Heart right ventricle (tissue), 16 donors: ENCODE measurements around the gene RENBP. TPM values are rescaled to one million over a fixed set of nuclear protein-coding genes. Genes with fewer than 3 reads are reported as not detected.

Source experiments
- ATAC-seq, 8 donors: fragments of 200-7000 bp; cut with Tn5 transposase; one replicate each; pipeline ENCODE4 v1.9.1; 2020; ENCODE audit warnings: mild to moderate bottlenecking in 8 of 8, moderate library complexity in 8 of 8, moderate number of reproducible peaks in 1 of 8
- DNase-seq, 2 donors: peaks; one replicate each; pipeline ENCODE4 v3.0.0-alpha.2; 2020
- H3K27ac ChIP-seq, 10 donors: fragments of 200-600 bp; sonication (generic) in 2 of 10; one replicate each; pipeline versions ENCODE4 v1.5.0 to v1.8.0; 2020 to 2022; ENCODE audit warnings: mild to moderate bottlenecking in 3 of 10
- H3K27me3 ChIP-seq, 7 donors: fragments of 200-600 bp; one replicate each; pipeline ENCODE4 v1.8.0; 2021 to 2022; ENCODE audit warnings: mild to moderate bottlenecking in 2 of 7
- H3K36me3 ChIP-seq, 9 donors: fragments of 200-600 bp; sonication (generic) in 1 of 9; one replicate each; pipeline versions ENCODE4 v1.5.0 to v1.8.0; 2020 to 2022; ENCODE audit warnings: mild to moderate bottlenecking in 2 of 9
- H3K4me1 ChIP-seq, 9 donors: fragments of 200-600 bp; sonication (generic) in 1 of 9; one replicate each; pipeline versions ENCODE4 v1.5.0 to v1.8.0; 2020 to 2022; ENCODE audit warnings: mild to moderate bottlenecking in 4 of 9
- H3K4me3 ChIP-seq, 10 donors: fragments of 200-600 bp; sonication (generic) in 2 of 10; one replicate each; pipeline versions ENCODE4 v1.5.0 to v1.8.0; 2020 to 2022; ENCODE audit warnings: mild to moderate bottlenecking in 7 of 10, moderate library complexity in 2 of 10
- H3K9me3 ChIP-seq, 11 donors: fragments of 200-600 bp in 10 of 11; sonication (generic) in 2 of 11; one replicate each; pipeline versions ENCODE4 v1.5.0 to v1.8.0; 2013 to 2022; ENCODE audit warnings: mild to moderate bottlenecking in 2 of 11, control low read depth in 1 of 11, moderate library complexity in 1 of 11
- WGBS, 2 donors: extraction: QIAGEN DNeasy Blood & Tissue Kit; methylation state at CpG; one replicate each; pipeline ENCODE4 v1.1.7; 2013; ENCODE audit warnings: inconsistent platforms in 1 of 2; 5-methylcytosine and 5-hydroxymethylcytosine counted together
- intact Hi-C, 10 donors: fragments of 100-400 bp; cut with DNase I; formaldehyde crosslinking; loops; one replicate each; pipeline versions ENCODE4 v1.11.1 to v1.14.2; 2022
- polyA plus RNA-seq, 2 donors: library from polyadenylated mRNA; stranded (reverse); fragments of 200-250 nt; gene quantifications; one replicate each; pipeline ENCODE4 v1.2.3, GENCODE V29; 2013
- total RNA-seq, 10 donors: library from RNA; stranded (reverse); fragmentation: NEBNext Ultra II Directional in 3 of 10; extraction: Animal tissue kit (Norgen Biotek cat#: 25700) in 3 of 10; gene quantifications; one replicate each; pipeline versions ENCODE4 v1.2.1 to v1.2.4, GENCODE V29; 2021 to 2023
- TF ChIP-seq, protein P1 (sequence below), 9 donors: fragments of 200-600 bp; sonication (generic) in 2 of 9; IDR thresholded peaks; one replicate each; pipeline versions ENCODE4 v1.5.0 to v1.8.0; 2021 to 2022; ENCODE audit warnings: antibody characterized with exemption in 9 of 9, mild to moderate bottlenecking in 5 of 9, moderate library complexity in 1 of 9
- donor health status: Arrhythmogenic right ventricular cardiomyopathy.
- donor health status: ischemic (EF 13 %, LVEDD 7.1; RV severe dilation, severe dysfunction).
- donor health status: healthy with polysubstance abuse.
- donor health status: DM: no; HTN: yes; CAD: no.
- donor health status: DM: no; HTN: no; CAD: no.
- donor health status: ischemic (EF 25% LVEDD 6.9; RV normal size, moderate dysfunction).
- donor health status: ischemic (EF 25% LVEDD 5.7; RV mildly dilated, moderate dysfunction).
- donor health status: healthy.
- donor health status: DM: yes; HTN: yes; CAD: no.
- donor health status: Ischemic cardiomyopathy.
- donor health status: ischemic (EF 35%, LVEDD 5.7; RV mildly dilated, moderate dysfunction).
- donor health status: nonischemic (EF 11% LVEDD 7.7; RV severe dilation, severe dysfunction).
- donor health status: DM: yes; HTN: yes; CAD: no.
- donor health status: PGD.
- donor health status: ischemic (EF 29% LVEDD 5.4; RV normal size, mild dysfunction).
- donor health status: nonischemic (EF 23%, LVEDD 6.1; RV moderate dilation, normal function).

The RENBP gene
- total and polyA plus RNA-seq, 12 donors, result 6.0 to 17.0 (median 9.6) TPM

DNA sequence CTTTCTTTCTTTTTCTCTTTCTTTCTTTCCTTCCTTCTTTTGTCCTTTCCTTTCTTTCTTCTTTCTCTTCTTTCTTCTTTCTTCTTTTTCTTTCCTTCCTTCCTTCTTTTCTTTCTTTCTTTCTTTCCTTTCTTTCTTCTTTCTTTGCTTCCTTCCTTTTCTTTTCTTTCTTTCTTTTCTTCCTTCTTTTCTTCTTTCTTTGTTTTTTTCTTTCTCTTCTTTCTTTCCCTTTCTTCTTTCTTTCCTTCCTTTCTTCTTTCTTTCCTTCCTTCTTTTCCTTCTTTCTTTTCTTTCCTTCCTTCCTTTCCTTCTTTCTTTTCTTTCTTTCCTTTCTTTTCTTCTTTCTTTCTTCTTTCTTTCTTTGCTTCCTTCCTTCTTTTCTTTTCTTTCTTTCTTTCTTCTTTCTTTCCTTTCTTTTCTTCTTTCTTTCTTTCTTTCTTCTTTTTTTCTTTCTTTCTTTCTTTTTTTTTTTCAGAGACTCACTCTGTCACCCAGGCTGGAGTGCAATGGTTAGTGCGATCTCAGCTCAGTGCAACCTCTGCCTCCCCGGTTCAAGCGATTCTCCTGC, 46.7 kb upstream of the RENBP start:
- intact Hi-C loops, result no loop called here
- WGBS, 2 donors, result 98% methylated on average over 3 of the region's 3 CpGs

DNA sequence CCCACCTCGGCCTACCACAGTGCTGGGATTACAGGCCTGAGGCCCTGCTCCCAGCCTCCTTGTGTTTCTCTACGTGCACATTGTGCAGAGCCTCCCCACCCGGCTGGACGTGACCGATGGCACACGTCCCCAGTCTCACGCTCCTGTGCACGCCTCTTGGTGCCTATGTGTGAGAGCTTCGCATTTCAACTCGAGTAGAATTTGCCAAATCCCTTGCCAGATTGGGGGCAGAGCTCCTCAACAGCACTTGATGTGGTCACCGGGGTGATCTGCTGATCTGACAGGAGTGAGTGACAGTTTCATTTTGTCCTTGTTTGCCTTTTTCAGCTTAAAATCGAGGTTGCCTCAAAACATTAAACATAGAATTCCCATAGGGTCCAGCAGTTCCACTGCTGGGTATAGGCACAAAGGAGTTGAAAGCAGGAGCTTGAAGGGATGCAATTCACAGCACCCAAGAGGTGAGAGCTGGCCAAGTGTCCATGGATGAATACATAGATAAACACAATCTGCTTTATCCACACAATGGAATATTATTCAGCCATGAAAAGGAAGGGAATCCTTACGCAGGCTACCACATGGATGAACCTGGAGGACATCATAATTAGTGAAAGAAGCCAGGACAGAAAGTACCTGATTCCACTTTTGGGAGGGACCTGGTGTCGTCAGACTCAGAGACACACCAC, 45.7 kb upstream of the RENBP start:
- intact Hi-C loops, result no loop called here
- Histone ChIP-seq H3K36me3 (no peaks in the 10 kb centered on the region), H3K9me3 (peaks cover 0 to 3% (median 0%) of the 10 kb centered on the region in 11 donors), H3K4me3 (no peak overlapping the region), H3K27me3 (peaks cover 0 to 64% (median 0%) of the 10 kb centered on the region in 7 donors), H3K4me1 (peaks cover 0 to 4% (median under 1%) of the 10 kb centered on the region in 9 donors), H3K27ac (no peak overlapping the region)
- ATAC-seq, result no peak
- TF ChIP-seq, protein P1, sequence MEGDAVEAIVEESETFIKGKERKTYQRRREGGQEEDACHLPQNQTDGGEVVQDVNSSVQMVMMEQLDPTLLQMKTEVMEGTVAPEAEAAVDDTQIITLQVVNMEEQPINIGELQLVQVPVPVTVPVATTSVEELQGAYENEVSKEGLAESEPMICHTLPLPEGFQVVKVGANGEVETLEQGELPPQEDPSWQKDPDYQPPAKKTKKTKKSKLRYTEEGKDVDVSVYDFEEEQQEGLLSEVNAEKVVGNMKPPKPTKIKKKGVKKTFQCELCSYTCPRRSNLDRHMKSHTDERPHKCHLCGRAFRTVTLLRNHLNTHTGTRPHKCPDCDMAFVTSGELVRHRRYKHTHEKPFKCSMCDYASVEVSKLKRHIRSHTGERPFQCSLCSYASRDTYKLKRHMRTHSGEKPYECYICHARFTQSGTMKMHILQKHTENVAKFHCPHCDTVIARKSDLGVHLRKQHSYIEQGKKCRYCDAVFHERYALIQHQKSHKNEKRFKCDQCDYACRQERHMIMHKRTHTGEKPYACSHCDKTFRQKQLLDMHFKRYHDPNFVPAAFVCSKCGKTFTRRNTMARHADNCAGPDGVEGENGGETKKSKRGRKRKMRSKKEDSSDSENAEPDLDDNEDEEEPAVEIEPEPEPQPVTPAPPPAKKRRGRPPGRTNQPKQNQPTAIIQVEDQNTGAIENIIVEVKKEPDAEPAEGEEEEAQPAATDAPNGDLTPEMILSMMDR (IDR thresholded peaks at IDR 0.05), result no peak
- WGBS, 2 donors, result 94 to 97% methylated on average over 13 to 14 of the region's 14 CpGs
- DNase-seq, result no peak

More for the DNA sequence above, 46.7 kb upstream of the RENBP start:
- Histone ChIP-seq H3K4me1 (no peaks in the 10 kb centered on the region), H3K9me3 (peaks cover 0 to 3% (median 0%) of the 10 kb centered on the region in 11 donors), H3K36me3 (no peaks in the 10 kb centered on the region), H3K4me3 (no peak overlapping the region), H3K27me3 (peaks cover 0 to 67% (median 0%) of the 10 kb centered on the region in 7 donors), H3K27ac (no peak overlapping the region)
- DNase-seq, result no peak
- no peak for ATAC-seq
- TF ChIP-seq, protein P1 (IDR thresholded peaks at IDR 0.05), result no peak

DNA sequence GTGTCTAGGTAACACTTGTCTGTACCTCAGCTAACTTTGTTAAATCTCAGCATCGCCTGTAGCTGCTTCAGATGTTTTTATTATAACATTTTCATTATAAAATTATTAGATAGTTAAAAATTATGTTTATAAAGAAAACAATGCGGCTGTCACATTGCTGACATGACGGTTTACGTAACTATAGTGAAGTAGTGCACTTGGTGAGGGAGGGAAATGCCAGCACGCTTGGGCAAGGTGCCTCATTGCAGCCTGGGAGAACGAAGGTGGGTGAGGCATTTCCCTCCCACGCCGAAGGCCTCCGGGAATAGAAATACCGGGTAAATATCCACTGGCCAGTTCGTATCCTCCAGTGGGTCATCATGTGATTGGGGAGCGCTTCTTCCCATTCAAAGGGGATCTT, 44.0 kb upstream of the RENBP start:
- Histone ChIP-seq H3K4me1 (peaks cover 0 to 20% (median 4%) of the 10 kb centered on the region in 9 donors), H3K4me3 (no peak overlapping the region), H3K27ac (no peak overlapping the region), H3K9me3 (peaks cover 0 to 3% (median 0%) of the 10 kb centered on the region in 11 donors), H3K27me3 (peaks cover 0 to 74% (median 0%) of the 10 kb centered on the region in 7 donors), H3K36me3 (no peaks in the 10 kb centered on the region)
- WGBS, 2 donors, result 82 to 86% methylated on average over 12 of the region's 12 CpGs
- ATAC-seq, result no peak
- intact Hi-C loops, result no loop called here
- TF ChIP-seq, protein P1 (IDR thresholded peaks at IDR 0.05), result no peak
- no peak for DNase-seq

DNA sequence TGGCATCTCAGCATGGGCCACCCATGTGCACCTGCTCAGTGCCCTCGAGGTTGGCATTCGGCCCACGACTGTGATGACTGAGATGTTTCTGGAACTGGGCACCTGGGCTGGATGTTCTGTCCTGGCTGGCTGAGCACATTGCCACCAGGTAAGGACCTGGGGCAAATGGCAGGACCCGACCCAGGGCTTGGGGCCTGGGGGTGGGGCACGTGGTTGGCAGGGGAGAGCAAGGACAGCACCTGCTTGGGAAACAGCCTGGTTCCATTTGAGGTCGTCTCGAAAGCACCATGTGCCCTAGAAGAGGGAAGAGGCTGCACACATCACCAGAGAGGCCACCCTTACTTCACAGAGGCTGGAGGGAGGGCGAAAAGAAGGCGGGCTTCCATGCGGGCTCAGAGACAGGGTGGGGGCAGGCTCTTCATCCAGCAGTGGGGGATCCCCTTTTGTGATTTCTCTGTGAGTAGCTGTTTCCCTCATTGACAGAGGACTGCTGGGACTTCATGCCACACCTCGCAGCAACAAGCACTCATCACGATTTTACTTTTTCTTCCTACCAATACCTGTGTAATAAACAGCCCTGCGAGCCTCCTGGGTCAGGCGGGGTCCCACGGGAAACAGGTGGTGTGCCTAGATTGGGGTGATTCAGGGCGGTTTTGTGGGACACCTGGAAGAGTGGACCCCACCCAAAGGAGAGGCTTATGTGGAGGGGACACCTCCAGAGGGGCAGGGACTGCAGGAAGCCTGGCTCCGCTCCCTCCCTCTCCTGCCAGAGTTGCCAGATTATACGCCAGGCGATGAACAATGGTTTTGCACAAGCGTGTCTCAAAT, 40.1 kb upstream of the RENBP start:
- intact Hi-C loops, result no loop called here
- Histone ChIP-seq H3K27ac (peak overlapping the region in 8 of 10 donors; percentile 13 to 81 (median 60)), H3K9me3 (no peaks in the 10 kb centered on the region), H3K36me3 (no peaks in the 10 kb centered on the region), H3K4me1 (peaks cover 0 to 48% (median 4%) of the 10 kb centered on the region in 9 donors), H3K4me3 (peak overlapping the region in 1 of 10 donors; percentile 14), H3K27me3 (peaks cover 0 to 70% (median 0%) of the 10 kb centered on the region in 7 donors)
- DNase-seq (no peak), ATAC-seq (peak in 2 of 8 donors; percentile 10 to 26)
- TF ChIP-seq, protein P1 (IDR thresholded peaks at IDR 0.05), result no peak
- 79 to 87% methylated on average over 20 of the region's 20 CpGs for WGBS, 2 donors
